Measurements from ENCODE around the gene EVX1.

- TF ChIP-seq CTCF (IDR thresholded peaks at IDR 0.05 in 8 of 11, conservative IDR thresholded peaks at IDR 0.05 in 3 of 11) (no peak), POLR2A (IDR thresholded peaks at IDR 0.05) (no peak), POLR2AphosphoS5 (IDR thresholded peaks at IDR 0.05) (no peak)
These were observed 21.3 kb upstream of the EVX1 start for GRCh38 chr7:27221201-27221797.

All from spleen (tissue), 7 donors.